Gastrocnemius medialis (tissue), 4 donors: ENCODE measurements around the gene RTP2.
A peak's percentile ranks its signal among the peaks of the same experiment; 100 is the strongest.

Experiments
- POLR2A ChIP-seq, 2 donors: fragments of 450-650 bp; IDR thresholded peaks; one replicate each; pipeline ENCODE4 v1.6.1; 2017; ENCODE audit warnings: antibody characterized with exemption in 2 of 2, mild to moderate bottlenecking in 2 of 2, moderate library complexity in 2 of 2
- TF ChIP-seq, protein P1 (sequence below), 5 experiments: fragments of 450-650 bp in 3 of 5; fragments of 200-600 bp in 2 of 5; sonication (generic) in 2 of 5; IDR thresholded peaks in 4 of 5; conservative IDR thresholded peaks in 1 of 5; 1 replicate in 4 of 5; 2 replicates in 1 of 5; pipeline ENCODE4 v1.5.1; 2016 to 2019; ENCODE audit warnings: antibody characterized with exemption in 5 of 5, mild to moderate bottlenecking in 3 of 5, moderate library complexity in 3 of 5

GRCh38 chr3:187748050-187748481, 45.7 kb upstream of the RTP2 start:
- TF ChIP-seq, protein P1, sequence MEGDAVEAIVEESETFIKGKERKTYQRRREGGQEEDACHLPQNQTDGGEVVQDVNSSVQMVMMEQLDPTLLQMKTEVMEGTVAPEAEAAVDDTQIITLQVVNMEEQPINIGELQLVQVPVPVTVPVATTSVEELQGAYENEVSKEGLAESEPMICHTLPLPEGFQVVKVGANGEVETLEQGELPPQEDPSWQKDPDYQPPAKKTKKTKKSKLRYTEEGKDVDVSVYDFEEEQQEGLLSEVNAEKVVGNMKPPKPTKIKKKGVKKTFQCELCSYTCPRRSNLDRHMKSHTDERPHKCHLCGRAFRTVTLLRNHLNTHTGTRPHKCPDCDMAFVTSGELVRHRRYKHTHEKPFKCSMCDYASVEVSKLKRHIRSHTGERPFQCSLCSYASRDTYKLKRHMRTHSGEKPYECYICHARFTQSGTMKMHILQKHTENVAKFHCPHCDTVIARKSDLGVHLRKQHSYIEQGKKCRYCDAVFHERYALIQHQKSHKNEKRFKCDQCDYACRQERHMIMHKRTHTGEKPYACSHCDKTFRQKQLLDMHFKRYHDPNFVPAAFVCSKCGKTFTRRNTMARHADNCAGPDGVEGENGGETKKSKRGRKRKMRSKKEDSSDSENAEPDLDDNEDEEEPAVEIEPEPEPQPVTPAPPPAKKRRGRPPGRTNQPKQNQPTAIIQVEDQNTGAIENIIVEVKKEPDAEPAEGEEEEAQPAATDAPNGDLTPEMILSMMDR (IDR thresholded peaks at IDR 0.05 in 4 of 5, conservative IDR thresholded peaks at IDR 0.05 in 1 of 5), result peak; percentile 96 to 99 (median 98)
- peak; percentile 14 to 75 for TF ChIP-seq POLR2A (IDR thresholded peaks at IDR 0.05)
